H1 (cell line): ENCODE measurements around the gene TSEN2. TPM values are rescaled to one million over a fixed set of nuclear protein-coding genes. Genes with fewer than 3 reads are reported as not detected.

Source experiments
- BCL11A ChIP-seq, 2 experiments: IDR thresholded peaks; one replicate each; pipeline ENCODE4 v1.6.1; 2011; ENCODE audit warnings: low read depth in 2 of 2, low read length in 2 of 2, mild to moderate bottlenecking in 2 of 2
- CHD7 ChIP-seq: fragments of 300-600 bp; sonication (generic); IDR thresholded peaks from 2 replicates; pipeline ENCODE4 v1.7.1; 2012; ENCODE audit warnings: low read length, moderate library complexity, mild to moderate bottlenecking, inconsistent platforms; ENCODE audit not compliant: insufficient replicate concordance
- GTF2F1 ChIP-seq: IDR thresholded peaks from 2 replicates; pipeline ENCODE4 v1.6.1; 2012; ENCODE audit warnings: low read depth, low read length, improper control_type of control experiment, borderline replicate concordance
- MAFK ChIP-seq: IDR thresholded peaks from 2 replicates; pipeline ENCODE4 v1.6.1; 2012; ENCODE audit warnings: low read depth, mild to moderate bottlenecking, improper control_type of control experiment, low read length
- RAD21 ChIP-seq, 2 experiments: IDR thresholded peaks in 1 of 2; conservative IDR thresholded peaks in 1 of 2; 2 replicates each; pipeline ENCODE4 v1.6.1; 2011; ENCODE audit warnings: low read depth in 2 of 2, low read length in 2 of 2, improper control_type of control experiment in 1 of 2, inconsistent platforms in 1 of 2, mild to moderate bottlenecking in 1 of 2, moderate library complexity in 1 of 2
- RNF2 ChIP-seq: fragments of 200-900, 300-1000 bp; sonication (generic); IDR thresholded peaks from 2 replicates; pipeline ENCODE4 v1.7.1; 2016; ENCODE audit warnings: borderline replicate concordance, low read depth, mild to moderate bottlenecking, antibody characterized with exemption, low read length; ENCODE audit not compliant: poor library complexity, severe bottlenecking; ENCODE audit errors: missing control alignments
- SAP30 ChIP-seq: fragments of 300-600 bp; sonication (generic); IDR thresholded peaks from 2 replicates; pipeline ENCODE4 v1.7.1; 2012; ENCODE audit warnings: low read length, moderate library complexity, mild to moderate bottlenecking, inconsistent platforms; ENCODE audit not compliant: insufficient read depth, insufficient replicate concordance
- SUZ12 ChIP-seq: fragments of 200-600 bp; sonication (generic); IDR thresholded peaks from 2 replicates; pipeline ENCODE4 v1.6.1; 2012; ENCODE audit warnings: mild to moderate bottlenecking, inconsistent platforms, low read length, moderate library complexity, mixed read lengths
- TBP ChIP-seq: IDR thresholded peaks from 2 replicates; pipeline ENCODE4 v1.6.1; 2011; ENCODE audit warnings: low read depth, low read length, improper control_type of control experiment
- polyA plus RNA-seq, 7 experiments: library from polyadenylated mRNA; depleted of rRNA in 3 of 7; stranded (reverse) in 5 of 7; unstranded in 2 of 7; fragments of >200 nt in 5 of 7; fragments of 200-250 nt in 2 of 7; gene quantifications; 1 replicate in 5 of 7; 2 replicates in 1 of 7; 4 replicates in 1 of 7; pipeline versions ENCODE4 v1.2.1 to v1.2.3, GENCODE V29; 2011 to 2013; ENCODE audit warnings: missing spikeins in 2 of 7, mixed read lengths in 2 of 7
- total RNA-seq: library from RNA; stranded (reverse); fragmentation: NEBNext Ultra II Directional; extraction: Animal tissue kit (Norgen Biotek cat#: 25700); gene quantifications from 2 replicates; pipeline ENCODE4 v1.2.1, GENCODE V29; 2021

The TSEN2 gene
- total and polyA plus RNA-seq, 2 of the 8 experiments (the other 6 are each of a cell fraction or from before 2014, with no cell fraction given), result 16.1 to 22.4 TPM

- TF ChIP-seq CHD7, result no peak
- TF ChIP-seq GTF2F1, result no peak
- no peak for TF ChIP-seq SAP30
- no peak for TF ChIP-seq SUZ12
- no peak for TF ChIP-seq MAFK
- TF ChIP-seq RAD21 (IDR thresholded peaks at IDR 0.05 in 1 of 2, conservative IDR thresholded peaks at IDR 0.05 in 1 of 2; ENCODE audit: low read depth in 2 of 2, low read length in 2 of 2), result peak in 1 of 2 experiments; percentile 1; a peak in 1 of 4 replicates
- TF ChIP-seq RNF2, result no peak
- no peak for TF ChIP-seq BCL11A (IDR thresholded peaks at IDR 0.05; ENCODE audit: low read depth in 2 of 2, low read length in 2 of 2)
- TF ChIP-seq TBP, result peak; percentile 91
Observed at GRCh38 chr3:12556690-12557472, 72.6 kb downstream of the TSEN2 start, which contains the start of gene MKRN2 (continued).
